Measurements from ENCODE around the gene ANLN. TPM values are rescaled to one million over a fixed set of nuclear protein-coding genes. Genes with fewer than 3 reads are reported as not detected.
"Not testable (repeated sequence)": the region's sequence is repeated elsewhere in the genome, so short reads cannot be mapped to it uniquely, and the experiment has no call there.

ANLN gene
- total RNA-seq, 1 donor from 2014 or later, result 73.8 TPM

DNA sequence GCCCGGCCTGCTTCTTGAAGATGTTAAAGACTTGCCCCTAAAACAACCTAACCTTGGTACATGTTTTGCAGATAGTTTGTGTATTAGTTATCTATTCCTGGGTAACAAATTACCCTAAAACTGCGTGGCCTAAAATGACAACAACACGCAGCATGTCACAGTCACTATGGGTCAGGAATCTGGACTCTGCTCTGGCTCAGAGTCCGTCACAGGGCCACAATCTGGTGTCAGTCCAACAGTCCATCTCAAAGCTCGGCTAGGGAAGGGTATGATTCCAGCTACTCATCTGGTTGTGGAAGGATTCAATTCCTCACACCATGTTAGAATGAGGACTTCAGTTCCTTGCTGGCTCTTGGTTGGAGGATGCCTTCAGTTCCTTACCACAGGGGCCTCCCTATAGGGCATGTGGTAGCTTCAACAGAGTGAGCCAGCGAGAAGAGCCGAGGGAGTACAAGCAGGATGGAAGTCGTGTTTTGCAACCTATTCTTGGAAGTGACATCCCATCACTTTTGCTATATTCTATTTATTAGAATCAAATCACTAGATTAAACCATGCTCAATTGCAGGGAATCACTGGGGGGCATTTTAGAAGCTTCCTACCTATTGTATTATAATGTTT, 71.3 kb downstream of the ANLN start:
- intact Hi-C loops (cut with micrococcal nuclease), result no loop called here

- intact Hi-C loops (cut with micrococcal nuclease), result no loop called here
These were observed 73.0 kb downstream of the ANLN start for GRCh38 chr7:36462551-36463137.

DNA sequence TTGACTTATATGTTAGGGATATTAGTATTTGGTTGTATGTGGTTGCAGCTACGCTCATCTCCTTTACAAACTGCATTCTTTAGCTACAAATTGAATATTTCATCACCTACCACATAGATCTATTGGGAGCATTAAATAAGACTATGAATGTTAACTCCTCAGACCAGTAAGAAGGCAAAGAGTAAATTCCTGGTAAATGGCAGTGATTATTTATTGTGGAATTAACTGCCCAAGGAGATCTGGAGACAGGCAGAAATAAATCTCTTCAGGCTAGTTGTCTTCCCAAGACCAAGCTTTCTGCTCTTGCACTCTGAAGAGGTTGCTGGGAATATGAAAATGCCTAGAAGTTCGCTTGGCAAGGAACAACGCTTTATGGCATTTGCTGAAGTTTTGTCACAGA, 74.6 kb downstream of the ANLN start:
- intact Hi-C loops (cut with micrococcal nuclease), result no loop called here

DNA sequence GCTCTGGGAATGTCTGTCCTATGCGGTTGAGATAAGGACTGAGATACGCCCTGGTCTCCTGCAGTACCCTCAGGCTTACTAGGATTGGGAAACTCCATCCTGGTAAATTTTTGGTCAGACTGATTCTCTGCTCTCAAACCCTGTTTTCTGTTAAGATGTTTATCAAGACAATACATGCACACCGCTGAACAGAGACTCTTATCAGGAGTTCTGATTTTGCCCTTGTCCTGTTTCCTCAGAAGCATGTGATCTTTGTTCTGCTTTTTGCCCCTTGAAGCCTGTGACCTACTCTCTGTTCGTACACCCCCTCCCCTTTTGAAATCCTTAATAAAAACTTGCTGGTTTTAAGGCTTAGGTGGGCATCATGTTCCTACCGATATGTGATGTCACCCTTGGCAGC, 76.3 kb downstream of the ANLN start:
- intact Hi-C loops (cut with micrococcal nuclease), result not testable (repeated sequence)

- intact Hi-C loops (cut with micrococcal nuclease), result no loop called here
These were observed 78.9 kb downstream of the ANLN start for GRCh38 chr7:36468370-36469101.

GRCh38 chr7:36469236-36469635, 79.6 kb downstream of the ANLN start:
- intact Hi-C loops (cut with micrococcal nuclease), result no loop called here

- intact Hi-C loops (cut with micrococcal nuclease), result loop anchor here (5.0 kb wide), 1 partner anchor 710 kb away; no protein-coding TSS in a partner anchor
These were observed 82.6 kb downstream of the ANLN start for GRCh38 chr7:36472141-36472729.

DNA sequence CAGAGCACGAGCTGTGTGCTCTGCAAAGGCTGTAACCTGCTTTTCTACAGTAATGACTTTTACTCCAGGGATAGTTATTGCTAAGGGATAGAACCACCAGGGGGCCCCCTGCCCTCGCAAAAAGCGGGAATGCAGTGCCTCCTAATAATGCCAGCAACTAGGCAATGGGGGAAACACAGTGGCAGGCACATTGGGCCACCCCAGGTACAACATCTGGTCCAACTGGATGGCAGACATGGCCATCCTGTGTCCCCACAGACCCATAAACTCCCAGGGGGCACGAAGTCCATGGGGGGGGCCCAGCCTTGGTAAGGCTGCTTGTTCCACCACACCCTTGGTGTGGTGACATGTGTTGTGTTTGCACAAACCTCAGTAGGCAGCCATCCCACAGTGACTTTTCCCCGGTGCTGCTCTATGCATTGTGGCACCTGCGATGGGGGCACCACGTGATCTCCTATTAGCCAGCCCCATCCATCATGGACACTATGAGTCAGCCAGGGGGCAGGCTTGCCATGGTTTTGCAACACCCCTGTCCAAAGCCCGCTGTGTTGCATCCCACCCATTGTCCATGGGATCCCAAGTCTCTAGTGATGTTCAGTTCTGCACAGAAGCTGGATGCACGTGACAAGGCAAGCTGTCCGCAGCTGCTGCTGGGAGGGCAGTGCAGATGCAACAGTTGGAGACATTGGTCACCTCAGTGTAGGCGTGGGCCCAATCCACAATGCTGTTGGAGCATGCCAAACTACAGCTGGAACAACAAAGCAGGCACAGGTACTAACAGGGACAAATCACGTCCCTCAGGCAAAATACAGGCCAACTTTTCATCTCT, 84.0 kb downstream of the ANLN start:
- intact Hi-C loops (cut with micrococcal nuclease), result loop anchor here (5.0 kb wide), 1 partner anchor 709 kb away; no protein-coding TSS in a partner anchor

GRCh38 chr7:36474283-36475010, 84.8 kb downstream of the ANLN start:
- intact Hi-C loops (cut with micrococcal nuclease), result loop anchor here (5.0 kb wide), 1 partner anchor 708 kb away; no protein-coding TSS in a partner anchor

DNA sequence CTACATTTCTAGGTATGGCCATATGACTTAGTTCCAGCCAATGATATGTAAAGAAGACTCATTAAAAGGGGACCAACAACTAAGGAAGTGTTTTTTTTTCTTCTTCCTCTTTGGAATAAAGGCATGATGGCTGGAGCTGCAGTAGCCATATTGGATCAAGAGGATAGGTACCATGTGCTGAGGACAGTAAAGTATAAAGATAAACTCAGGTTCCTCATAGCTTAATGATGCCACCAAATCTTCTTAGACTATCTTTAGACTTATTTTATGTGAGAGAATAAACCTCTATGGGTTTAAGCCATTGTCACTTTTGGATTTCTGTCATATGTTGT, 85.3 kb downstream of the ANLN start:
- intact Hi-C loops (cut with micrococcal nuclease), result no loop called here

- intact Hi-C loops (cut with micrococcal nuclease), result no loop called here
These were observed 85.7 kb downstream of the ANLN start for GRCh38 chr7:36475381-36475780.

GRCh38 chr7:36478745-36479144, 89.1 kb downstream of the ANLN start:
- intact Hi-C loops (cut with micrococcal nuclease), result no loop called here

GRCh38 chr7:36483853-36484252, 94.2 kb downstream of the ANLN start:
- intact Hi-C loops (cut with micrococcal nuclease), result loop anchor here (10.0 kb wide), 1 partner anchor 871 kb away; no protein-coding TSS in a partner anchor

- intact Hi-C loops (cut with micrococcal nuclease), result loop anchor here (10.0 kb wide), 1 partner anchor 871 kb away; no protein-coding TSS in a partner anchor
These were observed 94.6 kb downstream of the ANLN start for GRCh38 chr7:36484265-36484664.

DNA sequence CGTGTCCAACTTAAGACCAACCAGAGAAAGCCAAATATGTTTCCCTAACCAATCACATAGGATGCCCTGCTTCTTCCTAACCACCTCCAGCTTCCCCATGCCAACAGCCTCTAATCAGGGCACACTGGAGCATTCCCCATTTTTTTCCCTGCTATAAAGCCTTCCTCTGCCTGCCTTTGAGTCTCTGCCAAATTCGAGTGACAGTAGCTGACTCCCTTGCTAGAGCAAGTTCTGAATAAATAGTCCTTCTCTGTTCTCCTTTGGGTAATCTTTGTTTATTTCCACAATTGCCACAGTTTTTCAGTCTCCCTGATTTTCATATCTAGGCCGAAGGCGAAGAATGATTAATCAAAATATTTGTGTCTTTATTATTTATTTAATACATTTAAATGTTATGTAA, 96.7 kb downstream of the ANLN start:
- intact Hi-C loops (cut with micrococcal nuclease), result loop anchor here (10.0 kb wide), 1 partner anchor 868 kb away; no protein-coding TSS in a partner anchor

DNA sequence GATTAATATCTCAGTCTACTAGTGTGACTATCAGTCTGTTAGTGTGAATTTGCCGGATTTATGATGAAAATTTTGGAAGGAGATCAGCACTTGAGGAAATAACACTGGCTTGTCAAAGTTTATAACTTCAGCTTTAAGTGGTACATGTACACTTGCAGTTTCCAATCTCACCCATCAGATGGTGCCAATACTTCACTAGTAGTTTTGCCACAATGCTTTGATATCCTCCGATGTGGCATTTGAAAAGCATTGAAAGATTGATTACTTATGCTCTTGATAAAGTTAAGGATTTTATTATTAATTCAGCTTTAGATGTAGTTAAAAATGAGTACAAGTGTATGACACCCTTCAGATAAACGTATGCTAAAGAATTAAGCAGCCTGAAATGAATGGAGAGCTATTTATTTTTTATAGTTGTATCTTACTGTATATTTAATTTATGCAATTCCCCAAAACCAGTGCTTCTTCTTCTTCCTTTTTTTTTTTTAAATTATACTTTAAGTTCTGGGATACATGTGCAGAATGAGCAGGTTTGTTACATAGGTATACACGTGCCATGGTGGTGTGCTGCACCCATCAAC, 98.2 kb downstream of the ANLN start:
- intact Hi-C loops (cut with micrococcal nuclease), result loop anchor here (1.0 to 10.0 kb wide), 4 partner anchors 183 to 867 kb away; no protein-coding TSS in a partner anchor

- intact Hi-C loops (cut with micrococcal nuclease), result loop anchor here (10.0 kb wide), 1 partner anchor 866 kb away; no protein-coding TSS in a partner anchor
These were observed 99.0 kb downstream of the ANLN start for GRCh38 chr7:36488672-36489071.

- intact Hi-C loops (cut with micrococcal nuclease), result no loop called here
These were observed 100.8 kb downstream of the ANLN start for GRCh38 chr7:36490419-36490830.

DNA sequence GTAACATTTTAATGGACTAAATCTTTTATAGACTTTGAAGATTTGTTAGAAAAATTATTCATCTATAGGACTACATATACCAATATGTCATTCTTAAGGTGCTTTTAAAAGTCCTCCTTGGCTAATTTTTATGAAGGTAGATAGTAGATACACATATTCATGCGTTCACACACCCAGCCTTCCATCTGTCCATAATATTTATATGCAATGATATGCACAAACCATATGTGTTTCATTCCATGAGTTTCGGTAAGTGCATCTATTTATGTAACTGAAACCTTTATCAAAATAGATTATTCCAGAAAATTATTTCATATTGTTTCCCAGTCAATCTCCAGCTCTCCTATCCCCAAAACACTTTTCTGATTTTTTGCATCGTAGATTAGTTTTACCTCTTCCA, 101.7 kb downstream of the ANLN start:
- intact Hi-C loops (cut with micrococcal nuclease), result no loop called here

GRCh38 chr7:36496576-36496975, 106.9 kb downstream of the ANLN start:
- intact Hi-C loops (cut with micrococcal nuclease), result no loop called here

Measured in T-helper 2 cell treated with Interferon-gamma antibody and Interleukin-4, amounts not matched to agents 100 ng/mL and 5 ng/mL, for 36 hours (primary cell).